ENCODE results near the gene LIMCH1.
"Not testable (repeated sequence)": the region's sequence is repeated elsewhere in the genome, so short reads cannot be mapped to it uniquely, and the experiment has no call there.

LIMCH1 gene, protein sequence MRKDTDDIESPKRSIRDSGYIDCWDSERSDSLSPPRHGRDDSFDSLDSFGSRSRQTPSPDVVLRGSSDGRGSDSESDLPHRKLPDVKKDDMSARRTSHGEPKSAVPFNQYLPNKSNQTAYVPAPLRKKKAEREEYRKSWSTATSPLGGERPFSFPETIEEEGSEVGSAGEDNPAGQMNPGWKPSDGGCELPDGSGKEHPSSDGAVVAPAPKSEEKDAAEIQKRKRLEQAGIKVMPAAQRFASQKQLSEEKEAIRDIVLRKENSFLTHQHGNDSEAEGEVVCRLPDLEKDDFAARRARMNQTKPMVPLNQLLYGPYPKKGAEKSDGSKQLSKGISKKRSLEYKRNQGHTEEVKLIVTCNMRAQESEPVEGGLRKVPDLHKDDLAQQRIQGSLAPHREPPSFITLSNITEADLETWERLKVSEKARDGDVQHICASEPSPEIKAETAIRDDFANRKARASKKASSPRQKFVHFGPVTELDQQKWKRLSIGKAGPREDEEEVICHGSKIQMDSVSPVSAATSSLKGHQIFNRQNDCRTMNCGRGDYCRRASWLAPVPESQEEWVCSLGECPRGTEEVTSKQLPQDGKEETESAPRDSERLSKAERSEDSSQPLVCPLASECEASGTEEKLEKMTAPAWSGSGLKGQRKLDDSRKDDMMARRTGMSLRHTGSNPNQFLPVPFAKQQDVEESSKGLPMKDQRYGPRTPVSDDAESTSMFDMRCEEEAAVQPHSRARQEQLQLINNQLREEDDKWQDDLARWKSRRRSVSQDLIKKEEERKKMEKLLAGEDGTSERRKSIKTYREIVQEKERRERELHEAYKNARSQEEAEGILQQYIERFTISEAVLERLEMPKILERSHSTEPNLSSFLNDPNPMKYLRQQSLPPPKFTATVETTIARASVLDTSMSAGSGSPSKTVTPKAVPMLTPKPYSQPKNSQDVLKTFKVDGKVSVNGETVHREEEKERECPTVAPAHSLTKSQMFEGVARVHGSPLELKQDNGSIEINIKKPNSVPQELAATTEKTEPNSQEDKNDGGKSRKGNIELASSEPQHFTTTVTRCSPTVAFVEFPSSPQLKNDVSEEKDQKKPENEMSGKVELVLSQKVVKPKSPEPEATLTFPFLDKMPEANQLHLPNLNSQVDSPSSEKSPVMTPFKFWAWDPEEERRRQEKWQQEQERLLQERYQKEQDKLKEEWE (N-terminal part only)

DNA sequence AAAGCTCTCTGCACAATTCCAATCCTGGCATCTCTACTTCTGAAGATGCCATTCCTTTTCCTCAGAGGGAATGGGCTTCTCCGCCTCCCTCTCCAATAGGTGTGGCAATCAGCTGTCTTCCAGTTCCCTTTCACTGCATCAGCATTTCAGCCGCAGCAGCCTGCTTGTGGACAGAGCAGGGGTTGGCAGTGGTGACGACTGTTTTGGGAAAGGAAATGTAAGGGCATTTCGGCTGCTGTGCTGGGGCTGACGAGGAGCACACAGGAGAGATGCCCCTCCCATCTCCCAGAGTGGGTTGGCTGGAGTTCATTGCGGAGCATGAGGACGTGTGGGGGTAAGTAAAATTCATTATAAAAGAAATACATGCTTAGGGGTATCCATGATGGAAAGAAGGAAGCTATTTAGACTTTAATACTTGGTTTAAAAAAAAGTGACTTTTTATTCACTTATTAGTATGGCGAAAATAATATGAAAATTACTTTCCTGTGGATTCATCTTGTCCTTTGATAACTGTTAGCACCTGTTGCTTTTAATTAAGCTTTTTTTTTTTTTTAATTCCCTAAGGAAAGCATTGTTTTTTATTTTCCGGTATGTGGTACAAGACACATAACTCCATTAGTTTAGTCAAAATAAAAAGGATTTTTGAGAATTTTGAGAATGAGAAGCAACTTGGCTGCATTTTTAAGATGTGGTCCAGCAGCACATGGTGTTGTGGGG is at the start of gene LIMCH1:
Gene LIMCH1 (plus strand): TSS at position 141 of the 717 bp plus-strand sequence. CDS start 67,839 bp downstream, outside the sequence.
- no peak for DNase-seq

DNA sequence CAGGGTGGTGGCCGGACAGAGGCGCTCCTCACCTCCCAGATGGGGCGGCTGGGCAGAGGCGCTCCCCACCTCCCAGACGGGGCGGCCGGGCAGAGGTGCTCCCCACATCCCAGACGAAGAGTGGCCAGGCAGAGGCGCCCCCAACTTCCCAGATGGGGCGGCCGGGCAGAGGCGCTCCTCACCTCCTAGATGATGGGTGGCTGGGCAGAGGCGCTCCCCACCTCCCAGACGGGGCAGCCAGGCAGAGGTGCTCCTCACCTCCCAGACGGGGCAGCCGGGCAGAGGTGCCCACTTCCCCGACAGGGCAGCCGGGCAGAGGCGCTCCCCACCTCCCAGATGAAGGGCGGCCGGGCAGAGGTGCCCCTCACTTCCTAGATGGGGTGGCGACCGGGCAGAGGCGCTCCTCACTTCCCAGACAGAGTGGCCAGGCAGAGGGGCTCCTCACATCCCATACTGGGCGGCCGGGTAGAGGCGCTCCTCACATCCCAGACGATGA is 46.8 kb upstream of the LIMCH1 start:
- not testable (repeated sequence) for DNase-seq

DNA sequence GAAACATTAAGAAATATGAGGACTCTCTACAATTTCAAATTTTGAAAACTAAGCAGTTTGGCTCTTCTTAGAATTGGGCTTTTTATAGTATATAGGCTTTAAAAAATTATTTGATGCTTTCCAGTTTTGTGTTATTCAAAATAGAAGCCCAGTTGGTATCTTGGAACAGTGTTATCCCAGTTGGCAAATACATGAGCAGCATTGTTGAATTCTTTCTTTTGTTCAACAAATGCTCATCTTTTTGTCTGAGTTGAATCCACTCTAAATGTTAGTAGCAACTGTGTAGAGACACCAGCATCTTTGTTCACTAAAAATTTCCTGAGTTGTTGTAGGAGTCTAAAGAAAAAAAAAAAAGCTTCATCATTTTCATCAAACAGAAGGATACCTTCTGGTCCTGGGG is 41.0 kb upstream of the LIMCH1 start:
- no peak for DNase-seq

DNA sequence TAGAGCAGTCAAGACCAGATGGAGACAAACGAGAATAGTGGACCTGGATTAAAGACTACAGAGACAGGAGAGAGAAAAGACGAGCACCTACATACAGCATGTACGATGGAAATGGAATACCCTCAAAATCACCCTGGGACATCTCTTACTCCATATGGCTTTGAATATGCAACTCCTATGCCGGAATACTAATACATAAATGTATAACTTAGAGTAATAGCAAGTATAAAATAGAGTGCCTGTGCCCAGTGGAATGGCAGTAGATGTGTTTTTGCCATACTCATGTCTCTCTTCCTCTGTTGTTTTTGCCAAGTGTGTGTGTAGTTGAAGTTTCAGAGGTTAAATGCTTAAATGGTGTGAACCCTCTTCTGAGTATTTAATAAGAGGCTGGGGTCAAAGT is 39.8 kb upstream of the LIMCH1 start:
- no peak for DNase-seq

DNA sequence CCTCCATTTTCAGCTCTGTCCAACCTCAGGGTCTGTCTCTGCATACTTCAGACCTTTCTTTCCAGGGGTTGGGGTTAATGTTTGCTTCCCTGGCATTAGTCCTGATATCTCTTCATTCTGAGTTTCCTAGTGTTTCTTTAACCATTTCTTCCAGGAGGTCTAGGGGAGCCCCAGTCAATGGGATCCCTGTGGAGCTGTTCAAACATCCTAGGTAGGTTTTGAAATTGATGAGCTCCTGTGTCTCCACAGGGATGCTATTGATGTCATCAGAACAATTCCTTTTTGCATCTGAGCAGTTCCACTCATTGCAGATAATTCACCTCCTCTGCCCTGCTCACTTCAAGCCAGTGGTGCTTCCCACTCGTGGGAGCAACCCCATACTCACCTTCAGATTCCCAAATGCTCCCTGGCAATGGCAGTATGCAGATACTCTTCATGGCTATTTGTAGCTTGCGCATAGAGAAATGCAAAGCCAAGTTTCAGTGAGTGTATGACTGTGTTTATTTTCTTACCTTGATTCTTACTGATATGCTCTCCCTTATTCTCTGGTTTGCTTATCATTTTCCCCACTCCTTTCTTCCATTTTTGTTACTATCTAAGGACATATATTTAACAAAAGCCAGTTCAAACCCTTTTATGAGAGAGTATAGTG is 33.7 kb upstream of the LIMCH1 start:
- DNase-seq, result no peak

DNA sequence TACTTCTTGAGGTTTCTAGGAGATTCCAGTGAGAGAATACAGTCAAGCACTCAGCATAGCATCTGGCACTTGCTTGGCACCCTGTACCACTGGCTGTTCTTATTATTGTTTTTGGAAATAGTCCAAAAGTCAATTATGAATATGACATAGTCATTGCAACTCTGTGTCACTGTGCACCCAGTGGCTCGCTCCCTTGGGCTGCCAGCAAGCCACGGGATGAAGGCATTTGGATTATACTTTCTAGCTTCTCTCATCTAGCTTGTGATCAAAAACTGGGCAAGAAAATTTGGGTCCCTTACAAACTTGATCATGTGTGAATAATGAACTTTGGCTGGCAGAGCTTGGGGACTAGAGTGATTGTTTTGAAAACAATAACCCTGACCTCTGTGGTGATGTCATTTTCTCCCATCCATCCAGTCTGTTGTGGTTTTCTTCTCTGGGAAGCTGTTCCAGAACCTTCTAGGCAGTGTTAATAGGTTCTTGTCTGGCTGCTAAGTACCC is 32.7 kb upstream of the LIMCH1 start:
- no peak for DNase-seq

DNA sequence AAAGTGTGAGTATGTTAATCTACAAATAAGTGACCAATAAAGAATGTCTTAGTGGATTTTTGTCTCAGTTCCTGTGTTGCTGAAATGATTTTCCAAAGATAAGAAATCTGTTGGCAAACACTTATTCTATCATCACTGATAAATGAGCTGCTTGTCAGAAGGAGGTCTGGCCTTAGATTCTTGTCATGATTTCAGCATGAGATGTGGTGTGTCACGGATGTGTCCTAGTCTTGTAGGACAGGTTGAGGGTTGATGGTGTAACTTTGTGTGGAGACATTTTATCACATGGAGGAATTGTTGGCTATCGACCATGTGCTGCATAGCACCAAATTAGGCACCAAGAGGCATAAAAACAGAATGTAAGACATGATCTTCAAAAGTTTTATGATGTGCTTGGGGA is 31.8 kb upstream of the LIMCH1 start:
- no peak for DNase-seq

DNA sequence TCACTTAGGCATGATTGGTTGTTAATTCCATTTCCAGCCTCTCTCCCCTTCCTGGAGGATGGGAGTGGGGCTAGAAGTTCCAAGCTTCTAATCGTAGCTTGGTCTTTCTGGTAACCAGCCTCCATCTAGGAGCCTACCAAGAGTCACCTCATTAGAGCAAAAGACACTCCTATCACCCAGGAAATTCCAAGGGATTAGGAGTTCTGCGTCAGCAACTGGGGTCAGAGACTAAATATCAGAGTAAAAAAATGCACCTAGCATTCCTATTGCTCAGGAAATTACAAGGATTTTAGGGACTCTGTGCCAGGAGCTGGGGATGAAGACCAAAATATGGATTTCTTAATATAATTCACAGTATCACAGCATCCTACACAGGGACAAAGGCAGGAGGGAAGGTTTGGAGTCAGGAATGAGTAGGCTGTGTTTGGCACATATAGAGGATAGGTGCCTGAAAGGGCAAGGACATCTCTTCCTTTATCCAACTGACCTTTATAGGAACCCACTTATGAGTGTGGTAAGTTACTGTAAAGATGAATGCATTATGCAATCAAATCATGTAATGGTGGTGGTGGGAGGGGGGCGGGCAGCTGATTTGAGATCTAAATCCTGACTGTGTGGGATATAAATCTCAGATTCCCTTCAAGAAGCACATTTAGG is 30.5 kb upstream of the LIMCH1 start:
- DNase-seq, result no peak

DNA sequence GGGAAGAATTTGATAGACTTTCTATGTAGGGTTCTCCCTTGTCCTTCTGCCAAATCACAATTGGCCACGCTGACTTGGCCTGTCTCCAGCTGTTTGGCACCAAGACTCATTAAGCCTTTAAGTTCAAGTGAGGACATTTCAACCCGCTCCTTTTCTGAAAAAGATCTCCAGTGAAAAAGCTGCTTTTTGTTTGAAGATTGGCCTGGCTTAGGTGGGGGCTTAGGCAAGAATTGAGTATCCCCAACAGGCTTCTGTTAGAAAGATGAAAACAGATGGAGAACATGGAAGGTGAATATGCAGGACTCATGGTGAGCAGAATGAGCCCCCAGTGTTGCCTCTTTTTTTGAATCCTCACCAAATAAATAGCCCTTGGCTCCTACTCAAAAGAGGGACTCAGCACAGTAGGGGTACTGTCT is 28.5 kb upstream of the LIMCH1 start:
- DNase-seq, result no peak

DNA sequence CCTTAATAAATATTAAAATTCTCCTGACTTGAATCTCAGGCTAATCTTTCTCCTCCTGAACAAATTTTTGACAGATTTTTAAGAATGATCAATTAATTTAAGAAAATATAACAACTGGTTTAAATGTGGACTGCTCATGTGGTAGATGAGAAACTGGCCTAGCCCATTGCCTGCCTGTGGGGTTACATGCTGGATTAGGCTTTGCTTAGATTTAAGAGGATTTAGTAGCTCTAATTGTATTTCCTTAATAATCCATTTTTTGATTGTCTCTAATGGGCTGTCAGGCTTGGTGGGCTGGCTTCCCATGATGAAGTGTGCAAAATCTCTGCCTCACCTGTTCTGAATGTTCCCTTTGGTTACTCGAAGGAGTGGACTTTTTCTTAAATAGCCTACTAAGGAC is 27.8 kb upstream of the LIMCH1 start:
- DNase-seq, result no peak

DNA sequence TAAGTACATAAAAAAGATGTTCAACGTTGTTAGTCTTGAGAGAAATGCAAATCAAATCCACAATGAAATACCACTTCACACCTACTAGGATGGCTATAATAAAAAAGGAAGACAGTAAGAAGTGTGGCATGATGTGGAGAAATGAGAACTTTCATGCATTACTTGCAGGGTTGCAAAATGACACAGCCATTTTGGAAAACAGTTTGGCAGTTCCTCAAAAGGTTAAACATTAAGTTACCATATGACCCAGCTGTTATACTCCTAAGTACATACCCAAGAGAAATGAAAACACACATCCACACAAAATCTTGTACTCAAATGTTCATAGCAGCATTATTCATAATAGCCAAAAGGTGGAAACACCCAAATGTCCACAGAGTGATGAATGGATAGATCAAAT is 25.8 kb upstream of the LIMCH1 start:
- DNase-seq, result no peak

DNA sequence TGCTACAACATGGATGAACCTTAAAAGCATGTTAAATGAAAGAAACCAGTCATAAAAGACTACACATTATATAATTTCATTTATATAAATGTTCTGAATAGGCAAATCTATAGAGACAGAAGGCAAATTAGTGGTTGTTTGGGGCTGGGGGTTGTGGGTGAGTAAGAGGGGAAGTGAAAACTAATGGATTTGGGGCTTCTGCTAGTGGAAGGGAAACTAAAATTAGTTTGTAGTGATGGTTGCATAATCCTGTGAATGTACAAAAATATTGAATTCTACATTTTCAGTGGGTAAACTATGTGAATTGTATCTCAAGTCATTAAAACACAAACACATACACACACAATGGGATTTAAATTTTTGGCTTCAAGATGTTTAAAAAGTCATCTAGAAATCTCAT is 25.4 kb upstream of the LIMCH1 start:
- DNase-seq, result no peak

DNA sequence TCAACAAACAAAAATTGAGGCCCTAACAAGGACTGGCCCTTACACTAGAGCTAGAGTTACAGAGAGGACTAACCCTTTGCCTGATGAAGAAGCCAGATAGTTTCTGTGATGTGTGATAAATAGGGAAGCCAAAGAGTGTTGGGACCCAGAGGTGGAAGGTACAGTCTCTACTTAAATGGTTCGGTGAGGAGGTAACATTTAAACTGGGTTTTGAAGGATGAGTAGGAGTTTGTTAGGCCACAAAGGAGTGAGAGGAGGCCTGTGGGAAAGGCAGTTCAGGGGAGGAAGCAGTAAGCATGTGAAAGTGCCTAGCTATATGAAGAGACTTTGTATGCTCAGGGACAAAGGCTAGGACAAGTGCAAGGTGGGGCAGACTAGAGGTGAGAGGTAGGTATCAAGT is 23.8 kb upstream of the LIMCH1 start:
- DNase-seq, result no peak

DNA sequence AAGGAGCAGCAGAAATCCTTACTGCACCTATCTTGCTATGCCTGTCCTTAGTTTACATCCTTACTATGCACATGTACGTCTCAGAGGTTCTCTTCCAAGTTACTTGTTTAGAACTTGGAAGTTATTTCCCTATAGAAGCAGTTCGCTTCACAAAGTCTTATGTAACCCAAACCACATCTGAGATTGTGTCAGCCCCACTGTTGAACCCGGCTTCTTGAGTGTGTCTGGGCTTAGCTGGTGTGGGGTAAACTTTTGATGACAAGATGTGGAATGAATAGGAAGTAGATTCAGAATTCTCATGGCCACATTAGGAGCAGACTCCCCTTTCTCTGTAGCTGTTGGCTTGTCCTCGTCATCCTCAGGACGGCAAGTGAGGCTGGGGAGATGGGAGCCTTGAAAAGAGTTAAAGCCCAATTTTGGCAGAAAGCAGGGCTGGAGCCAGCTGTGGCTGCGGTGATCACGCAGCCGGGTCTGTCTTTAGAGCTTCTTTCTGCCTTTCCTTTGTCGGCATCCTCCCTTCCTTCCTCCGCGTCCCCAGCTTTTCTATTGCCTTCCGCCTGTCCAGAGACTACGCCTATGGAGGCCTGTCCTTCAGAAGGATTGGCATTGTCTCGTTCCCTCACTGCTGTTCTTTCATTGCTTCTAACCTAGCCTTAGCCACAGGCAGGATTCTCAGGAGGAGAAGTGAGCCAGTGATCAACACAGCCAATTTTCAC is 23.0 kb upstream of the LIMCH1 start:
- DNase-seq, result no peak

DNA sequence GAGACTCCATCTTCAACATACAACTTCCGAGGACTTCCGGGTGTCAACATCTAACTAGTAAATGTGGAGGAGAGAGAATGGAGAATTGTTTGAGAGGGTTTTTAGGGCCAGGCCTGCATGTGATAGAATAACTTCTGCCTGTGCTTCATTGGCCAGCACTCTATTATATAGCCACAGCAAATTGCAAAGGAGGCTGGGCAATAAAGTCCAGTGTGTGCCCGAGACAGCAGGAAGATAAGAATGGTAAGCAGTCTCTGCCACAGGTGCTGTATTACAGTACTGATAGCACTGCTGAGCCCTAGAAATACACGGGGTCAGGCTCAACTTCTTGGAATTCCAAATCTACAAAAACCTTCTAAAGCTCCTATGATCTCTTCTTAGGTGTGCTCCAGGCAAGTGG is 20.8 kb upstream of the LIMCH1 start:
- DNase-seq, result no peak

DNA sequence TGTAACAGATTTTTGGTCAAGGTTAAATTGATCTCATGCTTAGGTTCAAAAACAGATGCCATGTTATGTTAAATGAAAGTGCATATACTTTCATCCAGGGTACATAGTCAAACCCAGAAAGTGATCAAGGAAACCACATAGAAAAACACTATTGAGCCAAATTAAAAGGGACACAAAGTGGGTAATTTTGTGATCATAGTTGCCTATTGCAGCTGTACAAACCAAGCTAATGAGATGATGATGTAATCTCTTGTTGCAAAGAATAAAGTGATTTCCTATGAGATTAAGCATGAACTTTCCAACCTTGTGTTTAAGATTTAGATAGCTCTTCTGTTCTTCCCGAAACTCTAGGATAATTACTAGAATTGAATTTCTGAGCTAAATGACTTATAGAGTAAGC is 20.2 kb upstream of the LIMCH1 start:
- DNase-seq, result no peak

DNA sequence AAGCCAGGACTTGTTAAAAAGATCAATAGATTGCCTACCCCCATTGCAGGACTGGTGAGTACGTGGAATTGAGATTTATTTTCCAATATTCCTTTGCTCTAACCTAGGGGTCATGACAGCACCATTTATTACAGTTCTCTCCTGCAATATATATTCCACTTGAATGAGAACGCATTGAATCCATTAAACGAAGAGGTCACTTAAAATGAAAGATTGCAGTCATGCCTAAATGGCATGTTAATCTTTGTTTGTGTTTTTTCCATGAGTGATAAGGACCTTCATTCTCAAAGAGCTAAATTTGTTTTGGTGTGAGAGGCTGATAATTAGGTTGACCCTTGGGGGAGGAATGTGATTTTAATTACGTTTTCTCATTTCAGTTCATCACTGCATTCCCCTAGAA is 13.5 kb upstream of the LIMCH1 start:
- no peak for DNase-seq

DNA sequence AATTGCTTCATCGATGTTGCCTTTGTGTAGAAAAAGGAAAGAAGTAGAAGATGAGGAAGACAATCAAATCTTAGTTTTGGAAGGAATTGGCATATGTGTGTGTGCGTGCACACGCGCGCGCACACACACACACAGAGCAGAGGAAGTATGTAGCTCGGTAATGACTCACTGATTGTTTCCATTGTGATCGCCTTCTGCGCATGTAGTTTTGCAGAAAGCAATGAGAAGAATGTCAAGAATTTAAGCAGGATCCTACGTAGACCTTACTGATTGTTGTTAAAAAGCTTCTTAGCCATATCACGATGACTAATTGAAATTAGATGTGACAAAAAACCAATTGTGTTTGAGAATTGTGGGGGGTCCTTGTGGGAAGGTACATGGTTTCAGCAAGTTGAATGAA is 12.8 kb upstream of the LIMCH1 start:
- no peak for DNase-seq

DNA sequence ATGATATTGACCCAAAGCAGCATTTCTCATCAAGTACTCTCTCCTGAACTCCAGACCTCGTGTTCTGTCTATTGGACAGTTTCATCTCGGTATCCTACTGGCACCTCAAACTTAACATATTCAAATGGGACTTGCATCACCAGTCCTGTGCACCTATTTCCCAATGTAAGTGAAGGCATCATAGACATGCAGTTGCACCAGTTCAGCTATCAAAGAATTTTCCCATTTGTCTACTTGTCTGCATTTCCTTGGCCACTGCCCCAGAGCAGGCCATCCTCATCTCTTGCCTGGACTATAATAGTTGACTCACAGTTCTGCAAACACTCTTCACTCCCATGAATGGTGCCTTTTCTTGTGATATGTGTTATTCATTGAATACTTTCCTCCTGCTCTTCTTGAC is 11.3 kb upstream of the LIMCH1 start:
- DNase-seq, result no peak

DNA sequence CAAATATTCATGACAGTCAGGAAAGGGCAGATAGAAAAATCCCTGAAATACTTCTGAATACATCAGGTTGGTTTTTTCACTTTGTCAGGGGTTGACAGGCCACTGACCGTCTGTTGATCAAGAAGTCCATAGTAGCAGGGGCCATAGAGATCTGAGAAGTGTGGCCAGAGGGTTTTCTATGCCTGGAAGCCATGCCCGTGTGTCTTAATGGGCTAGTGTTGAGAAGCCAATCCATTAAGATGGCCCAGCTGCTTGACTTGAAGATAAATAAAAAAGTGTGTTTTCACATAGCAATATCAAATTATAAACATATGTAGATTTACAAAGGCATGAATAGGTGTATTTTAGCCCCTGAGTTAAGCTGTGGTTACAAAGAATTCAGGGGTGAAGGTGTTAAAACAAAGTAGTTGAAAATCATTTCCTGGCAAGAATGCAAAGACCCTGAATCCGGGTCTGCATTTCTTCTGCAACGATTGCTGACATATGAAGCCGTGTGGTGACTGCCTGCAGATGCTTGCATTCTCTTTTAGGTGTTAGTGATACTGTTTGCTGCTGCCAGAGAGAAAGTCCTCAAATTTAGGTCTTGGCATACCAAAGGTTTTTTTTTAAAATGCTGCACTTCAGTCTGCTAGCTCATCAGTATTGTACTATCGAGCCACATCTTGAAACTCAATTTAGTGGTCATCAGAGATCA is 9.3 kb upstream of the LIMCH1 start:
- DNase-seq, result no peak

All from NCI-H345 (cell line).